ENCODE data around the gene WDR33. TPM values are rescaled to one million over a fixed set of nuclear protein-coding genes. Genes with fewer than 3 reads are reported as not detected.

Gene WDR33
- total and polyA plus RNA-seq, 12 donors = 13.8 to 59.8 (median 42.1) TPM

- 95 to 98% (median 97%) methylated on average over 5 of the region's 5 CpGs for WGBS, 4 donors
- Histone ChIP-seq H3K4me1 (replicated peaks in 1 of 2) (no peaks in the 10 kb centered on the region), H3K27ac (no peak overlapping the region), H3K4me3 (no peak overlapping the region), H3K9me3 (replicated peaks in 1 of 3) (no peaks in the 10 kb centered on the region), H3K27me3 (no peaks in the 10 kb centered on the region), H3K36me3 (replicated peaks in 1 of 2) (peaks cover 0 to 6% of the 10 kb centered on the region in 2 donors)
- TF ChIP-seq POLR2A (IDR thresholded peaks at IDR 0.05) (no peak), CTCF (IDR thresholded peaks at IDR 0.05) (no peak)
- intact Hi-C loops (cut with DNase I) = no loop called here
- DNase-seq = no peak
These were observed 63.4 kb downstream of the WDR33 start for GRCh38 chr2:127747621-127748020.

- Histone ChIP-seq H3K4me1 (replicated peaks in 1 of 2) (no peaks in the 10 kb centered on the region), H3K9me3 (replicated peaks in 1 of 3) (no peaks in the 10 kb centered on the region), H3K27ac (no peak overlapping the region), H3K4me3 (no peak overlapping the region), H3K36me3 (replicated peaks in 1 of 2) (peaks cover 0 to 6% of the 10 kb centered on the region in 2 donors), H3K27me3 (no peaks in the 10 kb centered on the region)
- TF ChIP-seq POLR2A (IDR thresholded peaks at IDR 0.05) (no peak), CTCF (IDR thresholded peaks at IDR 0.05) (no peak)
- DNase-seq = no peak
- intact Hi-C loops (cut with DNase I) = no loop called here
- 75 to 82% (median 78%) methylated on average over 3 of the region's 3 CpGs for WGBS, 4 donors
These were observed 67.4 kb downstream of the WDR33 start for GRCh38 chr2:127743477-127744026.

- H3K4me1 ChIP-seq (replicated peaks in 1 of 2) = no peaks in the 10 kb centered on the region
- H3K27ac ChIP-seq = no peak overlapping the region
- H3K4me3 ChIP-seq = no peak overlapping the region
- H3K27me3 ChIP-seq = no peaks in the 10 kb centered on the region
- intact Hi-C loops (cut with DNase I) = no loop called here
- no peaks in the 10 kb centered on the region for H3K36me3 ChIP-seq (replicated peaks in 1 of 2)
- TF ChIP-seq POLR2A (IDR thresholded peaks at IDR 0.05) = no peak
- no peak for TF ChIP-seq CTCF (IDR thresholded peaks at IDR 0.05)
- WGBS, 4 donors = 95 to 98% (median 96%) methylated on average over 3 of the region's 3 CpGs
- no peaks in the 10 kb centered on the region for H3K9me3 ChIP-seq (replicated peaks in 1 of 3)
- no peak for DNase-seq
These were observed 70.2 kb downstream of the WDR33 start for GRCh38 chr2:127740665-127741288.

- Histone ChIP-seq H3K27me3 (no peaks in the 10 kb centered on the region), H3K36me3 (replicated peaks in 1 of 2) (no peaks in the 10 kb centered on the region), H3K4me1 (replicated peaks in 1 of 2) (peaks cover 0 to under 1% of the 10 kb centered on the region in 2 donors), H3K27ac (no peak overlapping the region), H3K9me3 (replicated peaks in 1 of 3) (no peaks in the 10 kb centered on the region), H3K4me3 (no peak overlapping the region)
- no peak for DNase-seq
- 88 to 93% (median 91%) methylated on average over 1 of the region's 1 CpG for WGBS, 4 donors
- intact Hi-C loops (cut with DNase I) = no loop called here
- TF ChIP-seq CTCF (IDR thresholded peaks at IDR 0.05) = no peak
- no peak for TF ChIP-seq POLR2A (IDR thresholded peaks at IDR 0.05)
These were observed 71.2 kb downstream of the WDR33 start for GRCh38 chr2:127739800-127740199.
